K562 (cell line): Measurements from ENCODE around the gene IRF2BP2. TPM values are rescaled to one million over a fixed set of nuclear protein-coding genes. Genes with fewer than 3 reads are reported as not detected.
A peak's percentile ranks its signal among the peaks of the same experiment; 100 is the strongest.

Source experiments
- CBX8 ChIP-seq: fragments of 200-600 bp; sonication (generic); IDR thresholded peaks from 2 replicates; pipeline ENCODE4 v1.6.1; 2012; ENCODE audit warnings: borderline replicate concordance, mixed run types, low read depth, mild to moderate bottlenecking, moderate library complexity, mixed read lengths, low read length, control low read depth, inconsistent platforms; ENCODE audit not compliant: poor library complexity, severe bottlenecking; ENCODE audit errors: extremely low read depth
- CEBPB ChIP-seq: fragments of 450-650 bp; IDR thresholded peaks from 2 replicates; pipeline ENCODE4 v1.6.1; 2016; ENCODE audit warnings: missing genetic modification characterization, missing compliant biosample characterization
- DMBX1 ChIP-seq: fragments of 250-450 bp; sonication (Bioruptor Pico); IDR thresholded peaks from 2 replicates; pipeline ENCODE4 v1.8.0; 2022; ENCODE audit warnings: inconsistent platforms, mild to moderate bottlenecking, moderate library complexity, borderline replicate concordance
- DPF2 ChIP-seq: fragments of 450-650 bp; IDR thresholded peaks from 2 replicates; pipeline ENCODE4 v1.6.1; 2016
- EHMT2 ChIP-seq: fragments of 450-650 bp; IDR thresholded peaks from 2 replicates; pipeline ENCODE4 v1.6.1; 2018; ENCODE audit warnings: antibody characterized with exemption
- ETV5 ChIP-seq: sonication (generic); formaldehyde crosslinking; IDR thresholded peaks from 2 replicates; pipeline ENCODE4 v1.4.0; 2020; ENCODE audit warnings: low read depth, mild to moderate bottlenecking, missing genetic modification reagents
- FIP1L1 ChIP-seq: fragments of 200-400 bp; formaldehyde crosslinking; IDR thresholded peaks from 2 replicates; pipeline ENCODE4 v1.6.1; 2018; ENCODE audit warnings: mild to moderate bottlenecking, low read depth, low read length; ENCODE audit not compliant: poor library complexity, severe bottlenecking
- HEY1 ChIP-seq: fragments of 250-450 bp; sonication (Bioruptor Pico); IDR thresholded peaks from 2 replicates; pipeline ENCODE4 v1.5.0; 2020; ENCODE audit warnings: mild to moderate bottlenecking, moderate library complexity, borderline replicate concordance
- HNRNPLL ChIP-seq: fragments of 200-400 bp; formaldehyde crosslinking; IDR thresholded peaks from 2 replicates; pipeline ENCODE4 v1.6.1; 2017; ENCODE audit warnings: low read length, low read depth, mild to moderate bottlenecking; ENCODE audit not compliant: poor library complexity, severe bottlenecking
- JUNB ChIP-seq: fragments of 450-650 bp; formaldehyde crosslinking; conservative IDR thresholded peaks from 2 replicates; pipeline ENCODE4 v1.4.0; 2020; ENCODE audit warnings: mild to moderate bottlenecking
- KDM1A ChIP-seq, 2 experiments: fragments of 450-650 bp; IDR thresholded peaks; 2 replicates each; pipeline ENCODE4 v1.6.1; 2016; ENCODE audit warnings: mild to moderate bottlenecking in 2 of 2
- MYNN ChIP-seq, 2 experiments: sonication (generic); formaldehyde crosslinking in 1 of 2; IDR thresholded peaks; 2 replicates each; pipeline versions ENCODE4 v1.5.0 to v1.6.1; 2016 to 2020; ENCODE audit warnings: antibody characterized with exemption in 1 of 2, missing genetic modification reagents in 1 of 2
- NCOR1 ChIP-seq: fragments of 450-650 bp; IDR thresholded peaks from 2 replicates; pipeline ENCODE4 v1.6.1; 2016; ENCODE audit warnings: mild to moderate bottlenecking, moderate library complexity
- NFXL1 ChIP-seq: fragments of 450-650 bp; formaldehyde crosslinking; IDR thresholded peaks from 2 replicates; pipeline ENCODE4 v1.4.0; 2021; ENCODE audit warnings: mild to moderate bottlenecking
- POLR2AphosphoS2 ChIP-seq: IDR thresholded peaks from 2 replicates; pipeline ENCODE4 v1.6.1; 2012; ENCODE audit warnings: low read length, improper control_type of control experiment
- POLR2G ChIP-seq: fragments of 200-400 bp; formaldehyde crosslinking; IDR thresholded peaks from 2 replicates; pipeline ENCODE4 v1.6.1; 2017; ENCODE audit warnings: low read depth, mild to moderate bottlenecking, antibody characterized with exemption, low read length, moderate library complexity
- RUNX1 ChIP-seq: sonication (generic); IDR thresholded peaks from 2 replicates; pipeline ENCODE4 v1.6.1; 2016; ENCODE audit warnings: antibody characterized with exemption, low read depth
- SMARCC2 ChIP-seq: fragments of 450-650 bp; IDR thresholded peaks from 2 replicates; pipeline ENCODE4 v1.6.1; 2017; ENCODE audit warnings: antibody characterized with exemption, moderate library complexity, mild to moderate bottlenecking, low read depth
- SNRNP70 ChIP-seq: fragments of 200-400 bp; formaldehyde crosslinking; optimal IDR thresholded peaks from 2 replicates; pipeline ENCODE3; 2017; ENCODE audit warnings: low read depth, low read length
- SPI1 ChIP-seq: IDR thresholded peaks from 2 replicates; pipeline ENCODE4 v1.6.1; 2011; ENCODE audit warnings: low read depth, low read length, control low read depth, borderline replicate concordance
- STAG1 ChIP-seq: sonication (generic); formaldehyde crosslinking; IDR thresholded peaks from 2 replicates; pipeline ENCODE4 v1.5.0; 2020; ENCODE audit warnings: missing genetic modification reagents, borderline replicate concordance
- STAT6 ChIP-seq: sonication (generic); formaldehyde crosslinking; IDR thresholded peaks from 2 replicates; pipeline ENCODE4 v1.8.1; 2023; ENCODE audit warnings: mild to moderate bottlenecking, missing genetic modification reagents
- XRCC3 ChIP-seq: fragments of 450-650 bp; IDR thresholded peaks from 2 replicates; pipeline ENCODE4 v1.6.1; 2017; ENCODE audit warnings: mild to moderate bottlenecking, moderate library complexity
- YY1 ChIP-seq, 3 experiments: IDR thresholded peaks; 2 replicates each; pipeline ENCODE4 v1.6.1; 2011; ENCODE audit warnings: low read length in 2 of 3, mild to moderate bottlenecking in 2 of 3, moderate library complexity in 2 of 3, borderline replicate concordance in 1 of 3, control low read depth in 1 of 3, low read depth in 1 of 3; ENCODE audit not compliant: insufficient read depth in 3 of 3, insufficient replicate concordance in 2 of 3, control insufficient read depth in 1 of 3, insufficient read length in 1 of 3; ENCODE audit errors: extremely low read depth in 1 of 3
- ZNF212 ChIP-seq: fragments of 450-650 bp; formaldehyde crosslinking; IDR thresholded peaks from 2 replicates; pipeline ENCODE4 v1.4.0; 2020; ENCODE audit warnings: mild to moderate bottlenecking
- ZNF436 ChIP-seq: fragments of 250-450, 450-650 bp; sonication (Bioruptor Pico); formaldehyde crosslinking; IDR thresholded peaks from 2 replicates; pipeline ENCODE4 v1.7.0; 2020; ENCODE audit warnings: mild to moderate bottlenecking
- polyA plus RNA-seq, 8 experiments: library from polyadenylated mRNA; depleted of rRNA in 4 of 8; stranded (reverse) in 5 of 8; unstranded in 3 of 8; fragments of >200 nt; fragmentation: Nextera tagmentation in 2 of 8; fragmentation: Illumina TruSeq in 1 of 8; extraction: Ambion mirVana in 2 of 8; extraction: Trizol in 1 of 8; gene quantifications; 2 replicates each; pipeline versions ENCODE4 v1.2.1 to v1.2.3, GENCODE V29; 2011 to 2014; ENCODE audit warnings: inconsistent platforms in 1 of 8, missing spikeins in 1 of 8
- total RNA-seq, 7 experiments: library from RNA; depleted of rRNA in 6 of 7; stranded (reverse); fragments of >200 nt in 6 of 7; fragmentation: Illumina TruSeq in 2 of 7; extraction: Trizol in 2 of 7; gene quantifications; 2 replicates each; pipeline versions ENCODE4 v1.2.1 to v1.2.3, GENCODE V29; 2011 to 2021; ENCODE audit warnings: low replicate concordance in 1 of 7

IRF2BP2 gene
- total and polyA plus RNA-seq, 9 of the 15 experiments (the other 6 are each of a cell fraction or from before 2014, with no cell fraction given): 7.7 to 68.6 (median 22.1) TPM

- peak; percentile 88; the same call in 1 of the 2 replicates for TF ChIP-seq STAT6
- no peak for TF ChIP-seq CEBPB (tag)
- no peak for TF ChIP-seq CBX8
- TF ChIP-seq ETV5: peak; percentile 76; the same call in 1 of the 2 replicates
- TF ChIP-seq DMBX1 (CRISPR knock-in tag): peak; percentile 80
- TF ChIP-seq MYNN (IDR thresholded peaks at IDR 0.05): peak; percentile 87
- TF ChIP-seq MYNN (CRISPR knock-in tag; IDR thresholded peaks at IDR 0.05): no peak
- TF ChIP-seq EHMT2: no peak; the same call in 1 of the 2 replicates
- peak; percentile 82 for TF ChIP-seq DPF2
- peak in 1 of 2 experiments; percentile 63; a peak in 3 of 4 replicates for TF ChIP-seq KDM1A (IDR thresholded peaks at IDR 0.05)
- peak; percentile 65 for TF ChIP-seq HNRNPLL
- TF ChIP-seq NFXL1: peak; percentile 63; the same call in 1 of the 2 replicates
- no peak for TF ChIP-seq SMARCC2
- no peak; the same call in 1 of the 2 replicates for TF ChIP-seq HEY1 (CRISPR knock-in tag)
- TF ChIP-seq SNRNP70: no peak
- TF ChIP-seq POLR2G: peak; percentile 82
- TF ChIP-seq XRCC3: no peak
- TF ChIP-seq FIP1L1: peak; percentile 54
- peak; percentile 78 for TF ChIP-seq JUNB (CRISPR knock-in tag)
- TF ChIP-seq STAG1 (CRISPR knock-in tag): peak; percentile 59
- TF ChIP-seq ZNF212 (CRISPR knock-in tag): 0 out of 2 replicates have a peak, but pooled peaks have one; percentile 3
- TF ChIP-seq RUNX1: no peak
- TF ChIP-seq POLR2AphosphoS2: no peak; the same call in 1 of the 2 replicates
- peak; percentile 24 to 67 (median 32) for TF ChIP-seq YY1 (IDR thresholded peaks at IDR 0.05; ENCODE audit: borderline replicate concordance in 1 of 3, control insufficient read depth in 1 of 3, extremely low read depth in 1 of 3, insufficient read depth in 3 of 3, insufficient read length in 1 of 3, insufficient replicate concordance in 2 of 3, low read depth in 1 of 3, low read length in 2 of 3)
- TF ChIP-seq ZNF436 (CRISPR knock-in tag): no peak
- TF ChIP-seq NCOR1: peak; percentile 71
- peak; percentile 81; the same call in 1 of the 2 replicates for TF ChIP-seq SPI1
Measured at GRCh38 chr1:234608025-234608910, 1.7 kb downstream of the IRF2BP2 start (continued).
